K562 (cell line): Measurements from ENCODE around the gene NR5A2. TPM values are rescaled to one million over a fixed set of nuclear protein-coding genes. Genes with fewer than 3 reads are reported as not detected.

Experiments used
- ATF2 ChIP-seq: sonication (generic); formaldehyde crosslinking; IDR thresholded peaks from 2 replicates; pipeline ENCODE4 v1.8.1; 2022; ENCODE audit warnings: missing genetic modification reagents
- E2F3 ChIP-seq: fragments of 250-450 bp; sonication (Bioruptor Pico); IDR thresholded peaks from 2 replicates; pipeline ENCODE4 v1.4.0; 2020; ENCODE audit warnings: mild to moderate bottlenecking
- ELF4 ChIP-seq: fragments of 450-650 bp; formaldehyde crosslinking; IDR thresholded peaks from 2 replicates; pipeline ENCODE4 v1.4.0; 2022; ENCODE audit warnings: missing genetic modification characterization
- ETS1 ChIP-seq: conservative IDR thresholded peaks from 2 replicates; pipeline ENCODE4 v1.6.1; 2011; ENCODE audit warnings: low read depth, mild to moderate bottlenecking, low read length; ENCODE audit not compliant: control insufficient read depth
- GATA2 ChIP-seq: sonication (generic); formaldehyde crosslinking; IDR thresholded peaks from 2 replicates; pipeline ENCODE4 v1.4.0; 2020; ENCODE audit warnings: mild to moderate bottlenecking, missing genetic modification reagents
- HOXB6 ChIP-seq: fragments of 250-450 bp; sonication (Bioruptor Pico); IDR thresholded peaks from 2 replicates; pipeline ENCODE4 v1.5.1; 2022; ENCODE audit warnings: mild to moderate bottlenecking, borderline replicate concordance
- KLF13 ChIP-seq: fragments of 450-650 bp; IDR thresholded peaks from 2 replicates; pipeline ENCODE4 v1.6.1; 2016; ENCODE audit warnings: missing genetic modification characterization, low read depth, mild to moderate bottlenecking, missing compliant biosample characterization, moderate library complexity, borderline replicate concordance
- LCOR ChIP-seq: sonication (generic); formaldehyde crosslinking; IDR thresholded peaks from 2 replicates; pipeline ENCODE4 v1.8.0; 2022; ENCODE audit warnings: mild to moderate bottlenecking, missing genetic modification reagents
- MXD1 ChIP-seq: fragments of 250-450 bp; sonication (Bioruptor Pico); IDR thresholded peaks from 2 replicates; pipeline ENCODE4 v1.8.0; 2021; ENCODE audit warnings: borderline replicate concordance, mild to moderate bottlenecking, moderate library complexity; ENCODE audit not compliant: poor library complexity, severe bottlenecking
- MYBL2 ChIP-seq, 2 experiments: fragments of 450-650 bp in 1 of 2; sonication (generic) in 1 of 2; formaldehyde crosslinking in 1 of 2; IDR thresholded peaks; 2 replicates each; pipeline versions ENCODE4 v1.6.1 to v1.8.1; 2017 to 2022; ENCODE audit warnings: borderline replicate concordance in 1 of 2, inconsistent platforms in 1 of 2, low read depth in 1 of 2, mild to moderate bottlenecking in 1 of 2, missing genetic modification reagents in 1 of 2, moderate library complexity in 1 of 2
- NKRF ChIP-seq: fragments of 450-650 bp; IDR thresholded peaks from 2 replicates; pipeline ENCODE4 v1.6.1; 2016; ENCODE audit warnings: borderline replicate concordance
- NR1H2 ChIP-seq: sonication (generic); formaldehyde crosslinking; IDR thresholded peaks from 2 replicates; pipeline ENCODE4 v1.4.0; 2020; ENCODE audit warnings: mild to moderate bottlenecking, missing genetic modification reagents
- NUFIP1 ChIP-seq: fragments of 450-650 bp; IDR thresholded peaks from 2 replicates; pipeline ENCODE4 v1.6.1; 2018; ENCODE audit not compliant: partially characterized antibody
- POLR2AphosphoS5 ChIP-seq: IDR thresholded peaks from 2 replicates; pipeline ENCODE4 v1.6.1; 2011; ENCODE audit warnings: mild to moderate bottlenecking, low read depth, low read length, moderate library complexity; ENCODE audit not compliant: control insufficient read depth, insufficient read depth
- POLR2H ChIP-seq: IDR thresholded peaks from 2 replicates; pipeline ENCODE4 v1.6.1; 2016; ENCODE audit warnings: missing genetic modification characterization, low read depth, mild to moderate bottlenecking, control low read depth, missing compliant biosample characterization, moderate library complexity
- RUNX1 ChIP-seq: sonication (generic); IDR thresholded peaks from 2 replicates; pipeline ENCODE4 v1.6.1; 2016; ENCODE audit warnings: antibody characterized with exemption, low read depth
- SRSF1 ChIP-seq: fragments of 200-400 bp; formaldehyde crosslinking; IDR thresholded peaks from 2 replicates; pipeline ENCODE4 v1.6.1; 2017; ENCODE audit warnings: mild to moderate bottlenecking, low read depth, low read length, moderate library complexity
- ZFP91 ChIP-seq: sonication (generic); formaldehyde crosslinking; IDR thresholded peaks from 2 replicates; pipeline ENCODE4 v1.8.0; 2022; ENCODE audit warnings: mild to moderate bottlenecking, missing genetic modification reagents
- ZNF511 ChIP-seq: sonication (generic); formaldehyde crosslinking; IDR thresholded peaks from 2 replicates; pipeline ENCODE4 v1.8.0; 2022; ENCODE audit warnings: mild to moderate bottlenecking, missing genetic modification reagents
- polyA plus RNA-seq, 8 experiments: library from polyadenylated mRNA; depleted of rRNA in 4 of 8; stranded (reverse) in 5 of 8; unstranded in 3 of 8; fragments of >200 nt; fragmentation: Nextera tagmentation in 2 of 8; fragmentation: Illumina TruSeq in 1 of 8; extraction: Ambion mirVana in 2 of 8; extraction: Trizol in 1 of 8; gene quantifications; 2 replicates each; pipeline versions ENCODE4 v1.2.1 to v1.2.3, GENCODE V29; 2011 to 2014; ENCODE audit warnings: inconsistent platforms in 1 of 8, missing spikeins in 1 of 8
- total RNA-seq, 7 experiments: library from RNA; depleted of rRNA in 6 of 7; stranded (reverse); fragments of >200 nt in 6 of 7; fragmentation: Illumina TruSeq in 2 of 7; extraction: Trizol in 2 of 7; gene quantifications; 2 replicates each; pipeline versions ENCODE4 v1.2.1 to v1.2.3, GENCODE V29; 2011 to 2021; ENCODE audit warnings: low replicate concordance in 1 of 7

The NR5A2 gene
- total and polyA plus RNA-seq, 9 of the 15 experiments (the other 6 are each of a cell fraction or from before 2014, with no cell fraction given), result 0.13 to 0.40 (median 0.29) TPM

- no peak for TF ChIP-seq NKRF
- no peak for TF ChIP-seq HOXB6 (CRISPR knock-in tag)
- TF ChIP-seq ATF2, result no peak
- TF ChIP-seq ZFP91 (CRISPR knock-in tag), result no peak
- TF ChIP-seq ETS1, result peak; percentile 83
- TF ChIP-seq RUNX1, result 0 out of 2 replicates have a peak, but pooled peaks have one; percentile 44
- TF ChIP-seq KLF13 (tag), result peak; percentile 46
- TF ChIP-seq E2F3 (CRISPR knock-in tag), result no peak
- TF ChIP-seq MXD1 (CRISPR knock-in tag), result no peak
- peak; percentile 77 for TF ChIP-seq POLR2H (tag)
- TF ChIP-seq POLR2AphosphoS5, result peak; percentile 98
- peak; percentile 45; the same call in 1 of the 2 replicates for TF ChIP-seq MYBL2 (IDR thresholded peaks at IDR 0.05; ENCODE audit: low read depth)
- no peak for TF ChIP-seq MYBL2 (CRISPR knock-in tag; IDR thresholded peaks at IDR 0.05; ENCODE audit: borderline replicate concordance)
- no peak for TF ChIP-seq SRSF1
- peak; percentile 68; the same call in 1 of the 2 replicates for TF ChIP-seq LCOR (CRISPR knock-in tag)
- peak; percentile 56 for TF ChIP-seq GATA2 (CRISPR knock-in tag)
- TF ChIP-seq ELF4 (CRISPR knock-in tag), result peak; percentile 97
- TF ChIP-seq NUFIP1, result no peak
- no peak for TF ChIP-seq ZNF511
- no peak for TF ChIP-seq NR1H2 (CRISPR knock-in tag)
These were observed 126.7 kb downstream of the NR5A2 start (continued) for GRCh38 chr1:200154069-200154767.
